C1 segment of cervical spinal cord (tissue), 14 donors: ENCODE data around the gene SPATA31A5.
"Not testable (repeated sequence)": the region's sequence is repeated elsewhere in the genome, so short reads cannot be mapped to it uniquely, and the experiment has no call there.

Source experiments
- DNase-seq, 14 donors: peaks; one replicate each; lab custom pipeline; 2025; lab: John Stamatoyannopoulos, UW

Gene SPATA31A5

GRCh38 chr9:60914107-60914506, at the start of gene SPATA31A5:
TSS of gene SPATA31A5 (plus strand) at chr9:60914407. CDS start at chr9:60914436, 29 bp downstream.
- DNase-seq, result not testable (repeated sequence)

- not testable (repeated sequence) for DNase-seq
Measured at GRCh38 chr9:60962990-60963350, 48.8 kb downstream of the SPATA31A5 start.

GRCh38 chr9:60966382-60966781, 52.2 kb downstream of the SPATA31A5 start:
- DNase-seq, result not testable (repeated sequence)
